ENCODE results near the gene TNS1. TPM values are rescaled to one million over a fixed set of nuclear protein-coding genes. Genes with fewer than 3 reads are reported as not detected.

TNS1 gene
- total RNA-seq, 1 experiment from 2014 or later = 3.4 TPM

DNA sequence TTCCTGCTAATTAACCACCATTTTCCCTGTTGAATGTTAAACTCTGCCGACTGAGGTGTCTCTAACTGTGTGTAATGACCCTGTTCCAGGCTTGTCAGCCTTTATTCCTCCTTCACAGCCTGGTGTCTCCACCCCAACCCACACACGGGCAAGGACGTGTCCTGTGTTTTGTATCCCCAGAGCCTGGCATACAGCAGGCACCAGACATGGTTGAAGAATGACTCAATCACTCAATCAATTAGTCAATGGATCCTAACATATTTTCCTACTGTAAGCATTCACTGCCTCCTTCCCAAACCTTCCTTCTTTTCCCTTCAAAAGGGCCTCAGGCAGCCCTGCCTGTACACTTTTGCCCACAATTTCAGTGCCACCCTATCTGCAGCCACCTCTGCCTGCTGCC, 2.7 kb upstream of the TNS1 start:
- Mint-ChIP-seq H3K9me3 (no peaks in the 10 kb centered on the region), H3K27ac (no peak overlapping the region), H3K27me3 (ENCODE audit: low read depth) (peaks cover 46% of the 10 kb centered on the region), H3K36me3 (ENCODE audit: insufficient read depth in 1 of 3, low read depth in 3 of 3) (no peaks in the 10 kb centered on the region), H3K4me1 (peaks cover 23 to 38% of the 10 kb centered on the region in 2 experiments), H3K4me3 (no peak overlapping the region)
- H3K4ac ChIP-seq (ENCODE audit: low read depth, low read length) = no peak overlapping the region
- H3T11ph ChIP-seq (ENCODE audit: low read length) = no peak overlapping the region
- no peak overlapping the region for H2AFZ ChIP-seq (ENCODE audit: low read length)
- no peak overlapping the region for H3K4me2 ChIP-seq (ENCODE audit: insufficient read depth, insufficient read length, low read length)
- peaks cover 8% of the 10 kb centered on the region for H3K23me2 ChIP-seq (ENCODE audit: insufficient read length, low read depth, low read length, poor library complexity, severe bottlenecking)
- H3K27me3 ChIP-seq (ENCODE audit: insufficient read depth, low read length) = peaks cover 4% of the 10 kb centered on the region; the same call in 1 of the 2 replicates
- H3K9me3 ChIP-seq (ENCODE audit: control insufficient read depth, low read depth, low read length) = no peaks in the 10 kb centered on the region
- no CpG with 5 or more reads among the region's 3 CpGs for WGBS (ENCODE audit: extremely low coverage, insufficient read length, low lambda C conversion rate)
- no peaks in the 10 kb centered on the region for H3K79me1 ChIP-seq (ENCODE audit: insufficient read depth, low read depth, low read length, poor library complexity, severe bottlenecking)
- H2BK5ac ChIP-seq (ENCODE audit: insufficient read length, low read length) = no peak overlapping the region
- no peak overlapping the region for H4K8ac ChIP-seq (replicated peaks; ENCODE audit: insufficient read length, low read depth, low read length)
- no peak overlapping the region for H3K56ac ChIP-seq (ENCODE audit: insufficient read length, low read depth, low read length)
- H4K5ac ChIP-seq (ENCODE audit: insufficient read length, low read depth, low read length) = no peak overlapping the region
- H2BK20ac ChIP-seq (ENCODE audit: low read depth, low read length, poor library complexity, severe bottlenecking) = no peak overlapping the region
- H2BK15ac ChIP-seq (ENCODE audit: low read depth, low read length) = no peak overlapping the region
- no peaks in the 10 kb centered on the region for H3K79me2 ChIP-seq (ENCODE audit: insufficient read depth, low read length)
- no peak overlapping the region for H3K23ac ChIP-seq (ENCODE audit: insufficient read length, low read depth, low read length)
- TF ChIP-seq, protein P1, sequence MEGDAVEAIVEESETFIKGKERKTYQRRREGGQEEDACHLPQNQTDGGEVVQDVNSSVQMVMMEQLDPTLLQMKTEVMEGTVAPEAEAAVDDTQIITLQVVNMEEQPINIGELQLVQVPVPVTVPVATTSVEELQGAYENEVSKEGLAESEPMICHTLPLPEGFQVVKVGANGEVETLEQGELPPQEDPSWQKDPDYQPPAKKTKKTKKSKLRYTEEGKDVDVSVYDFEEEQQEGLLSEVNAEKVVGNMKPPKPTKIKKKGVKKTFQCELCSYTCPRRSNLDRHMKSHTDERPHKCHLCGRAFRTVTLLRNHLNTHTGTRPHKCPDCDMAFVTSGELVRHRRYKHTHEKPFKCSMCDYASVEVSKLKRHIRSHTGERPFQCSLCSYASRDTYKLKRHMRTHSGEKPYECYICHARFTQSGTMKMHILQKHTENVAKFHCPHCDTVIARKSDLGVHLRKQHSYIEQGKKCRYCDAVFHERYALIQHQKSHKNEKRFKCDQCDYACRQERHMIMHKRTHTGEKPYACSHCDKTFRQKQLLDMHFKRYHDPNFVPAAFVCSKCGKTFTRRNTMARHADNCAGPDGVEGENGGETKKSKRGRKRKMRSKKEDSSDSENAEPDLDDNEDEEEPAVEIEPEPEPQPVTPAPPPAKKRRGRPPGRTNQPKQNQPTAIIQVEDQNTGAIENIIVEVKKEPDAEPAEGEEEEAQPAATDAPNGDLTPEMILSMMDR (conservative IDR thresholded peaks at IDR 0.05) = no peak
- no peak overlapping the region for H3K14ac ChIP-seq (ENCODE audit: insufficient read depth, low read length)
- peaks cover 2% of the 10 kb centered on the region; the same call in 1 of the 2 replicates for H3K4me1 ChIP-seq (ENCODE audit: insufficient read depth, low read length)
- no peak overlapping the region for H4K91ac ChIP-seq (ENCODE audit: insufficient read length, low read depth, low read length)
- H2BK12ac ChIP-seq (ENCODE audit: insufficient read length, low read depth, low read length) = no peak overlapping the region
- no peak for DNase-seq
- no peak overlapping the region for H2AK5ac ChIP-seq (ENCODE audit: insufficient read length, low read length)
- H3K27ac ChIP-seq (ENCODE audit: insufficient read length, low read depth, low read length) = no peak overlapping the region
- no peak overlapping the region for H3K9ac ChIP-seq (ENCODE audit: extremely low read depth, insufficient read length, low read length)
- H3K18ac ChIP-seq (ENCODE audit: insufficient read length, low read depth, low read length) = no peak overlapping the region
- no peaks in the 10 kb centered on the region for H4K20me1 ChIP-seq (ENCODE audit: control insufficient read depth, insufficient read depth, insufficient read length)
- H2BK120ac ChIP-seq (ENCODE audit: low read depth, low read length, poor library complexity, severe bottlenecking) = no peak overlapping the region
